Measurements from ENCODE around the gene ATG14.

DNA sequence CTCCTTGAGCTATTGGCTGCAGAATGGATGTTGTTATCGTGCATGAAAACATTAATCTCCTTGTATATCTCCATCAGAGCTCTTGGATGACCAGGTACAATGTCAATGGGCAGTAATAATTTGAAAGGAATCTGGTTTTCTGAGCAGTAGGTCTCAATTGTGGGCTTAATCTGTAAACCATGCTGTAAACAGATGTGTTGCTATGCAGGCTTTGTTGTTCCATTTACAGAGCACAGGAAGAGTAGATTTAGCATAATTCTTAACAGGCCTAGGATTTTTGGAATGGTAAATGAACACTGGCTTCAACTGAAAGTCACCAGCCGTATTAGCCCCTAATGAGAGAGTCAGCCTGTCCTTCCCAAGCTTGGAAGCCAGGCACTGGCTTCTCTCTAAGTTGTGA, 50.4 kb downstream of the ATG14 start:
- TF ChIP-seq POLR2A (IDR thresholded peaks at IDR 0.05; ENCODE audit: extremely low read depth, insufficient read length), result no peak
- TF ChIP-seq, protein P1, sequence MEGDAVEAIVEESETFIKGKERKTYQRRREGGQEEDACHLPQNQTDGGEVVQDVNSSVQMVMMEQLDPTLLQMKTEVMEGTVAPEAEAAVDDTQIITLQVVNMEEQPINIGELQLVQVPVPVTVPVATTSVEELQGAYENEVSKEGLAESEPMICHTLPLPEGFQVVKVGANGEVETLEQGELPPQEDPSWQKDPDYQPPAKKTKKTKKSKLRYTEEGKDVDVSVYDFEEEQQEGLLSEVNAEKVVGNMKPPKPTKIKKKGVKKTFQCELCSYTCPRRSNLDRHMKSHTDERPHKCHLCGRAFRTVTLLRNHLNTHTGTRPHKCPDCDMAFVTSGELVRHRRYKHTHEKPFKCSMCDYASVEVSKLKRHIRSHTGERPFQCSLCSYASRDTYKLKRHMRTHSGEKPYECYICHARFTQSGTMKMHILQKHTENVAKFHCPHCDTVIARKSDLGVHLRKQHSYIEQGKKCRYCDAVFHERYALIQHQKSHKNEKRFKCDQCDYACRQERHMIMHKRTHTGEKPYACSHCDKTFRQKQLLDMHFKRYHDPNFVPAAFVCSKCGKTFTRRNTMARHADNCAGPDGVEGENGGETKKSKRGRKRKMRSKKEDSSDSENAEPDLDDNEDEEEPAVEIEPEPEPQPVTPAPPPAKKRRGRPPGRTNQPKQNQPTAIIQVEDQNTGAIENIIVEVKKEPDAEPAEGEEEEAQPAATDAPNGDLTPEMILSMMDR (IDR thresholded peaks at IDR 0.05; ENCODE audit: low read depth, low read length), result no peak

All from NB4 (cell line).